ENCODE measurements around the gene SNRNP25.

Gene SNRNP25

DNA sequence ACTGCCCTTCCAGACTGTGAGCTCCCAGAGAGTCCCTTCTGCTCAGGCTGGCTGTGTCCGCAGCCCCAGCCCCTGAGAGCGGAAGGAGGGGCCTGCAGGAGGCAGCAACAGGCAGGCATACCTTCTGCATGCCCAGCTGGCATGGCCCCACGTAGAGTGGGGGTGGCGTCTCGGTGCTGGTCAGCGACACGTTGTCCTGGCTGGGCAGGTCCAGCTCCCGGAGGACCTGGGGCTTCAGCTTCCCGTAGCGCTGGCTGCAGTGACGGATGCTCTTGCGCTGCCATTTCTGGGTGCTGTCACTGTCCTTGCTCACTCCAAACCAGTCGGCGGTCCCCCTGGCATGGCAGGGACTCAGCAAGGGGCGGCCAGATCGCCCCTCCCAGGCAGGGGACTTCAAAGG is 9.8 kb downstream of the SNRNP25 start:
- FAIRE-seq (no peak), DNase-seq (ENCODE audit: insufficient read length, low spot score) (no peak)
- no peak for TF ChIP-seq POLR2A (IDR thresholded peaks at IDR 0.05; ENCODE audit: low read depth, low read length)

DNA sequence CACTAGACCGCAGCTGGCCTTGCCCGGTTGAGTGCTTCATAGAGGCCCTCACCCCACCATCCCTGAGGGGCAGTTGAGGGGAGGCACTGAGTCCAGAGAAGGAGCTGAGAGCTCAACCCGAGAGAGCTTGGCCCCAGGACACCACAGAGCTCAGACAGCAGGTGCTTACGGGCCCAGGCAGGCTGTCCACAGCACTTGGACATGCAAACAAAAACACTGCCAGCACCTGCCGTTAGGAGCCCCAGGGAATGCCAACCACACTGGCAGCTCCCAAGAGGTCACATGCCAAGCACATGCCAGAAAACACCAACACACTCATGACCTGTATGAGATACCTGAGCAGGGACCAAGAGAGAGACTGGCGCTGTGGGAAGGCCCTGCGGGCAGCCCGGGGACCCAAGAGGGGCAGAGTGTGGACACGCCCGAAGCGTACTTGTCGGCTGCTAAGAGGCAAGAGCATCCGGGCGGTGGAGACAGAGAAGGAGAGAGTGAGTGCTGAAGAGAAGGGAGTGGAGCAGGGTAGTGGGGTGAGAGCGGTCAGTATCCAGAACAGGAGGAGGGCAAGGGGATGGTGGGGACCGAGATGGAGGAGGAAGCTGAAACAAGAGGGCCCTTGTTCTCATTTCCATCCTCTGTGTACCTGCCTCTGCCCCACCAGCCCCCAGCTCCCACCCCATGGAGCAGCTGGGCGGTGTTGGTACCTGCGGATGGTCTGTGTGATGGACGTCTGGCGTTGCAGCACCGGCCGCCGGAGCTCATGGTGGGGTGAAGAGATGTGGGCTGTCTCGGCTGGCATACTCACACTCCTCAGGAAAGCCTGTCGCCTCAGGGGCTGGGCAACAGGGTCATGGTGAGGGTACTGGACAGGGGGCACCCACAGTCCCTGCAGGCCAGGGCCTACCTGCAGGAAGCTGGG is 10.6 kb downstream of the SNRNP25 start:
- FAIRE-seq = no peak
- TF ChIP-seq POLR2A (IDR thresholded peaks at IDR 0.05; ENCODE audit: low read depth, low read length) = no peak
- DNase-seq (ENCODE audit: insufficient read length, low spot score) = no peak

DNA sequence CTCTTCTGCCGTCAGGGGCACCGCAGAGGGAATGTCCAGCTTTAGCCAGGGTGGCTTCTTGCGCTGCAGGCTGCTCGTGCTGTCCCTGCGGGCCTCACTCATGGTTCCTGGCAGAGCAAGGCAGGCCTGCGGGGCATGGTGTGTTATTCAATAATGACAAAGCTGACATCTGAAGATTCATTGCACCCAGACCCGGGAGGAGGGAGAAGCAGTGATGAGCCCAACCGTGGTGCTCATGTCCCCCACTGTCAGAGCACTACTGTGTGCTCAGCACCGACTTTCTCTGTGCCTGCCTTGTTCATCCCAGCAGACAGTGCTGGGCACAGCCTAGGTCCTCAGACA is 11.3 kb downstream of the SNRNP25 start:
- TF ChIP-seq POLR2A (IDR thresholded peaks at IDR 0.05; ENCODE audit: low read depth, low read length) = no peak
- DNase-seq (ENCODE audit: insufficient read length, low spot score) (no peak), FAIRE-seq (no peak)

DNA sequence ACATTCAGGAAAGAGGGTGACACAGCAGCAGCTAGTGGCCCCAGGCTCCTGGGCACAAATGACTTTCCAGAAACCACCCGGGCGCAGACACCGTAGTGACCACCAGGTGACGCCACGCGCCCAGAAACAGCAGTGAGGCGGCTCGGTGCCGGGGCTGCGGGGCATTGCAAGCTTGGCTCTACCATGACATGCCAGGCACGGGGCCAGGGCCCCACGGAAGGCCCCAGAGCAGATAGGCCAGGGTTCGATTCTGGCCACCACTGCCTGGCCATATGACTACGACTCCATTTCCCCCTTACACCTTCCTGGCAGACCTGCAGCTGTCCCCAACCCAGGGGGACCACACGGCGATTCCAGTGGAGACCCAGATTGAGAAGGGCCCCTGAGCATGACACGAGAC is 12.1 kb downstream of the SNRNP25 start:
- peak; percentile 93 for DNase-seq (ENCODE audit: insufficient read length, low spot score)
- no peak for FAIRE-seq
- TF ChIP-seq POLR2A (IDR thresholded peaks at IDR 0.05; ENCODE audit: low read depth, low read length) = no peak

DNA sequence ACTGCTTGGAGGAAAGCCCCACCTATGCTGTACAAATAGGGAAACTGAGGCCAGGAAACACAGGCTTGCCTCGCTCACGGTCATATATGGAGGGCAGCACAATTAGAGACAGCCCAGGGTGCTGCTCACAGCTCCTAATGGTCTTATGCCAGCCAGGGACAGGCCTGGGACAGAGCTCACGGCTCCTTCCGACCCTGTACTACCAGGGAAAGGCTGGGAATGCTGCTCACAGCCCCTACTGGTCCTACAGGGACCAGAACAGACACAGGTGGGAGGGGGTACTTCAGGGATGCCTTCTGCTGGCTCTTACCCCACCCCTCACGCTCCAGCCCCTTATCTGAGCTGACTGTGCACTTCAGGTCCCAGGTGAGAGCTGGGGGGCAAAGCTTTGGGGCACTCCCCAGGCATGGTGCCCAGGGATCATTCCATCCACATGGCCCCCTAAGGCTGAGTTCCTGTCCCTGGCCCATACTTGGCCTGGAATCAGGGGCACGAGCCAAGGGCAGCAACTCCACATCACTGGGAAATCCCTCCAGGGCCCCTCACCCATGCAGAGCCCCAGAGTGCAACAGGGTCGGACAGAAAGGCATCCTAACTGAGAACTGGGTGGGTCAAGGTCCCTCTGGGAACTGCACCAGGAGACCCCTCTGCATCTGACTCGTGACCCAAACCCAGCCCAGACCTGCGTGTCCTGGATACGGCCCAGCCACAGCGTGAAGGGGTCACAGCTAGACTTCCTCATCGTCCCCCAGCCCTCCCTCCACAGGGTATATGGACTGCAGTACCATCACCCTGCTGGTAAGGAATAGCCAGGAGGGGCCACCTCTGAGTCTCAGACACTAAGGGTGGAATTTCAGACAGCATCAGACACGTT is 12.9 kb downstream of the SNRNP25 start:
- DNase-seq (ENCODE audit: insufficient read length, low spot score) (no peak), FAIRE-seq (no peak)
- no peak for TF ChIP-seq POLR2A (IDR thresholded peaks at IDR 0.05; ENCODE audit: low read depth, low read length)

DNA sequence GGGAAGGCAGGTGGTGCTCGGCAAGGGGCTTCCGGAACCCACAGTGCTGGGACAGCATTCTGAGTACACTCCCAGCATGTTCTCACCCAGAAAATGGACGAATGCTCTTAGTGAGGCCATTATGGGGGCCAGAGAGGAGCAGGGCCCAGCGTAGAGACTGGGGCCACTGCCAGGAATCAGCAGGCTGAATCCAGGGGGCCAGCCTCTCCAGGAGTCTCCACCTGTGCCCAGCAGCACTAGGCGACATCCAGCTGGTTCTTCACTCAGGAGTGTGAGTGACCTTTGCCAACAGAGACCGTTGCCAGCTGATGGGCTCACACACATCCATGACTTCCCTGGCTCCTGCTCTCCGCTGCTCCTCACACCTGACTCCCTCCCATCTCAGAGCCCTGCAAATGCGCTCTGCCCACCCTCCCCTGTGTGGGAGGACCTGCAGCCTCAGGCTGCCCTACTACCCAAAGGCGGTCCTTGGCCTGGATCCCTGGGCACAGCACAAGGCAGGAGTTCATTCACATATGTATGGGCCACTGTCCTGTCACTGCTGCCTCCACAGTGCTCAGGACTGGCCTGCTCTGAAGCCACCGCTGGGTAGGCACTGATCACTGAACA is 13.7 kb downstream of the SNRNP25 start:
- no peak for DNase-seq (ENCODE audit: insufficient read length, low spot score)
- no peak for TF ChIP-seq POLR2A (IDR thresholded peaks at IDR 0.05; ENCODE audit: low read depth, low read length)
- no peak for FAIRE-seq

DNA sequence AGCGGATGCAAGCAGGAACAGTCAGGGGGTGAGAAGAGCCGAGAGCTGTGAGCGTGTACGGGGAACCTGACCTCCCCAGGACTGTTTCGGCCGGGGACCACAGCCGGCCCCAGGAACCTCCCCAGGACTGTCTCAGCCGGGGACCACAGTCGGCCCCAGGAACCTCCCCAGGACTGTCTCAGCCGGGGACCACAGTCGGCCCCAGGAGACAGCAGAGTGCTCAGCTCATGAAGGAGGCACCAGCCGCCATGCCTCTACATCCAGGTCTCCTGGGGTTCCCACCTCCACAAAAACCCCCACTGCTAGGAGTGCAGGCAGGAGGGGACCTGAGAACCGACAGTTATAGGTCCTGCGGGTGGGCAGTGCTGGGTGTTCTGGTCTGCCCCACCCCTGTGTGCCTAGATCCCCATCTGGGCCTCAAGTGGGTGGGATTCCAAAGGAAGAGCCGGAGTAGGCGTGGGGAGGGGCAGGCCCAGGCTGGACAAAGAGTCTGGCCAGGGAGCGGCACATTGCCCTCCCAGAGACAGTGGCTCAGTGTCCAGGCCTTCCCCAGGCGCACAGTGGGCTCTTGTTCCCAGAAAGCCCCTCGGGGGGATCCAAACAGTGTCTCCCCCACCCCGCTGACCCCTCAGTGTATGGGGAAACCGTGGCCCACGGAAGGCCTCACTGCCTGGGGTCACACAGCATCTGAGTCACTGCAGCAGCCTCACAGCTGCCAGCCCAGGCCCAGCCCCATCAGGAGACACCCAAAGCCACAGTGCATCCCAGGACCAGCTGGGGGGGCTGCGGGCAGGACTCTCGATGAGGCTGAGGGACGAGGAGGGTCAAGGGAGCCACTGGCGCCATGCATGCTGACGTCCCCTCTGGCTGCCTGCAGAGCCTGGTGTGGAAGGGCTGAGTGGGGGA is 14.5 kb downstream of the SNRNP25 start:
- TF ChIP-seq POLR2A (IDR thresholded peaks at IDR 0.05; ENCODE audit: low read depth, low read length) = no peak
- DNase-seq (ENCODE audit: insufficient read length, low spot score) (no peak), FAIRE-seq (no peak)

- no peak for TF ChIP-seq POLR2A (IDR thresholded peaks at IDR 0.05; ENCODE audit: low read depth, low read length)
- FAIRE-seq (no peak), DNase-seq (ENCODE audit: insufficient read length, low spot score) (no peak)
These were observed 15.6 kb downstream of the SNRNP25 start for GRCh38 chr16:69181-69580.

DNA sequence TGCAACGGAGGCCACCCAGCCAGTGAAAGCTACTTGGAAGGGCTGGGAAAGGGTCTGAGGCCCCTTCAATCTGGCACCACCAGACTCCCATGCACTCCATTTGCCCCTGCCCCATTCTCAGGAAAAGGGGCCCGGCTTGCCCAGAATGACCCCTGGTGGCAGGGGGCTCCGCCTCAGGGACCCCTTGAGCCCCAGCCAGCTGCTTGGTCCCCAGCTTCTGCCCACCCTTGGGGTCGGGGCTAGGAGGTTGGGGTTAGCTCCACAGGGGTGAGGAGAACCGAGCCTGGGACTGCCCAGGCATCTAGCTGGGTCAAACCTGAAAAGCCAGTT is 17.5 kb downstream of the SNRNP25 start:
- DNase-seq (ENCODE audit: insufficient read length, low spot score) (no peak), FAIRE-seq (no peak)
- no peak for TF ChIP-seq POLR2A (IDR thresholded peaks at IDR 0.05; ENCODE audit: low read depth, low read length)

DNA sequence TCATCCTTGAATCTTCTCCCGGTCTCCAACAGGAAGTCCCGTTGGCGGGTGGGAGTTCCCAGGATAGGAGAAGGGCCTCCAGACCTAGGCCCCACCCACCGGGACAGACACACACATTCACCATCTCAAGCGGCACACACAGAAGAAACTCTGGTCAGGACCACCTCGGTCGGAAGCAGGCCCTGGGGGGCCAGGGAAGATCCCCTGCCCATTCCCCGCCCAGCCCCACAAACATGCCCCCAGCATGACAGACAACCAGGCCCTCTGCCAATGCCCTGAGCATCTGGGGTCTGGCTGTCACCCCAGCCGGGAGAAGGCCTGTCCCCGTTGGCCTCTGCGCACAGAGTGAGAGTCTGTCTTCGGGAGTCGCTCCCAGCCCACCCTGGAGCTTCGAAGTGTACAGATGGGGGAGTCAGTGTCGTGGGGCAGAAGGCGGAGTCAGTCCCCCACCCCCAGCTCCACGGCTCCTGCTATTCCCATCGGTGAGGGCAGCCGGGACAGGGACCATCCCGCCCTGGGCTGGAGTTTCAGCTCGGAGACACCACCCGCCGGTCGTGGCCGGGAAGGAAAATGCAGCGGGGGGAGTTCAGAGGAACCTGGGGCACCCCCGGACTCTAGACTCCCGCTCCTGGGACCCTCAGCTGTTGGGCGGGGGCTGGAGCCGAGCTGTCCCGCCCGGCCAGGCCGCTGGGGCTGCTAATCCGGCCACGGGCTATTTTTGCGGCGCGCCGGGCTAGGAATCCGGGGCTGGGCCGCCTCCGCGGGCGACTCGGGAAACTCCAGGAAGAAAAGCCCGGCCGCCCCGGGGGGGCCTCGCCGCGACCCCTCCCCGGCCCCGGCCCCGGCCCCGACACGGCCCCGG is 18.1 kb downstream of the SNRNP25 start:
- DNase-seq (ENCODE audit: insufficient read length, low spot score) = peak; percentile 93
- FAIRE-seq = no peak
- TF ChIP-seq POLR2A (IDR thresholded peaks at IDR 0.05; ENCODE audit: low read depth, low read length) = peak; percentile 60

DNA sequence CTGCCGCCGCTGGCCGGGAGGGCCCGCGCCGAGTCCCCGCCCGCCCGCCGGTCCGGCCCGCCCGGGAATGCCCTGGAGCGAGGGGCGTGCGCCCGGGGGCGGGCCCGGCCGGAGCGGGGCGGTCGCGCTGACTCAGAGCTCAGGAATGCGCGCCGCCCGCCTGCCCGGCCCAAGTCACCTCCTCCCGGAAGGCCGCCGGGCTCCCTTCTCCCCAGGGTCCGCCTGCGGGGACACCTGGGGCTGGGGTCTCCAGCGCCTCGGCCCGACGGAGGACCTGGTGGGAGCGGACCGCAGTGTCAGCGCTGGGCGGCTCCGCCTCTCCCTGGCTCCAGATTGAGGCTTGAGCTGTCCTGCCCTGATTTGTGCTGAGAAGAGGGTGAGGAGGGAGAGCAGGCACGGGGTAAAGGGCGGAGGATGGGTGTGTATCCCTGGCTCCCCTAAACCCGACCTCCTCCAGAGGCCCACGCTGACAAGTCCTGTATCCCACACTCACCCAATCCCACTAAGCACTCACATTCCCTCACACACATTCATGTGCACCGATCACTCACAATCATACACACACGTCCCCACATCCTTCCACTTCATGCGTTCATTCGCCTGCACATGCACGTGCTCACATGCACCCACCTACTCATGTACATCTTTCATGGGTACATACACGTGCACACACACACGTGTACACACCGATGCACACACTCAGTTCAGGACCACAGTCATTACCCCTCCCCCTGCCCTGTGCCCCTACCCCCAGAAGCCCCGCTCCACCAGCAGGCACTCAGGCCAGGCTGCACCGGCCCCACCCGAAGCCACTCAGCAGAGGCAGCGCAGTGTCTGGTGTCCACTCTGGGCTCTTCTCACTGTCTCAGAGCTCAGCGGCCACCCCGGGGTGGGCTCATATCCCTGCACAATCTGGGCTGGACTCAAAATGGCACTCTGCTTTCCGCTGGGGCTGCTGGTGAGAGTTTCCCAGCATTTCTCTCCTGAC is 19.2 kb downstream of the SNRNP25 start, which contains the start of gene RHBDF1:
RHBDF1 (minus strand) TSS at position 71 of the 988 bp plus-strand sequence. CDS start 7,616 bp downstream, outside the sequence.
- DNase-seq (ENCODE audit: insufficient read length, low spot score) (peak; percentile 72), FAIRE-seq (no peak)
- no peak for TF ChIP-seq POLR2A (IDR thresholded peaks at IDR 0.05; ENCODE audit: low read depth, low read length)
